ENCODE measurements around the gene IFITM2. TPM values are rescaled to one million over a fixed set of nuclear protein-coding genes. Genes with fewer than 3 reads are reported as not detected.
"Not testable (repeated sequence)": the region's sequence is repeated elsewhere in the genome, so short reads cannot be mapped to it uniquely, and the experiment has no call there.

IFITM2 gene
- total RNA-seq, 1 donor from 2014 or later, result 39.9 TPM

GRCh38 chr11:328012-328411 lies 20.4 kb downstream of the IFITM2 start:
- DNase-seq (ENCODE audit: low read depth), result no peak
- no peak for TF ChIP-seq CTCF (IDR thresholded peaks at IDR 0.05; ENCODE audit: insufficient read depth, low read length, poor library complexity, severe bottlenecking)
- H3K36me3 ChIP-seq (ENCODE audit: control insufficient read depth, insufficient read depth, low read length), result no peaks in the 10 kb centered on the region
- no peaks in the 10 kb centered on the region for H3K27me3 ChIP-seq (ENCODE audit: control insufficient read depth, insufficient read depth, low read length)
- H3K4me3 ChIP-seq (ENCODE audit: low read depth, low read length), result no peak overlapping the region

- not testable (repeated sequence) for H3K27me3 ChIP-seq (ENCODE audit: control insufficient read depth, insufficient read depth, low read length); H3K4me3 ChIP-seq (ENCODE audit: low read depth, low read length); H3K36me3 ChIP-seq (ENCODE audit: control insufficient read depth, insufficient read depth, low read length); DNase-seq (ENCODE audit: low read depth)
Measured at GRCh38 chr11:328516-329100, 21.0 kb downstream of the IFITM2 start.

GRCh38 chr11:329886-330253 lies 22.3 kb downstream of the IFITM2 start:
- no peaks in the 10 kb centered on the region for H3K36me3 ChIP-seq (ENCODE audit: control insufficient read depth, insufficient read depth, low read length)
- H3K4me3 ChIP-seq (ENCODE audit: low read depth, low read length), result no peak overlapping the region
- no peak for DNase-seq (ENCODE audit: low read depth)
- no peak for TF ChIP-seq CTCF (IDR thresholded peaks at IDR 0.05; ENCODE audit: insufficient read depth, low read length, poor library complexity, severe bottlenecking)
- H3K27me3 ChIP-seq (ENCODE audit: control insufficient read depth, insufficient read depth, low read length), result no peaks in the 10 kb centered on the region

GRCh38 chr11:330307-330693 lies 22.7 kb downstream of the IFITM2 start:
- no peak overlapping the region for H3K4me3 ChIP-seq (ENCODE audit: low read depth, low read length)
- no peaks in the 10 kb centered on the region for H3K36me3 ChIP-seq (ENCODE audit: control insufficient read depth, insufficient read depth, low read length)
- no peaks in the 10 kb centered on the region for H3K27me3 ChIP-seq (ENCODE audit: control insufficient read depth, insufficient read depth, low read length)
- DNase-seq (ENCODE audit: low read depth), result no peak
- no peak for TF ChIP-seq CTCF (IDR thresholded peaks at IDR 0.05; ENCODE audit: insufficient read depth, low read length, poor library complexity, severe bottlenecking)

- TF ChIP-seq CTCF (IDR thresholded peaks at IDR 0.05; ENCODE audit: insufficient read depth, low read length, poor library complexity, severe bottlenecking), result no peak
- Histone ChIP-seq H3K36me3 (ENCODE audit: control insufficient read depth, insufficient read depth, low read length) (no peaks in the 10 kb centered on the region), H3K27me3 (ENCODE audit: control insufficient read depth, insufficient read depth, low read length) (no peaks in the 10 kb centered on the region), H3K4me3 (ENCODE audit: low read depth, low read length) (no peak overlapping the region)
- no peak for DNase-seq (ENCODE audit: low read depth)
Measured at GRCh38 chr11:330694-331357, 23.2 kb downstream of the IFITM2 start.

- no peak for TF ChIP-seq CTCF (IDR thresholded peaks at IDR 0.05; ENCODE audit: insufficient read depth, low read length, poor library complexity, severe bottlenecking)
- no peak for DNase-seq (ENCODE audit: low read depth)
- Histone ChIP-seq H3K36me3 (ENCODE audit: control insufficient read depth, insufficient read depth, low read length) (no peaks in the 10 kb centered on the region), H3K4me3 (ENCODE audit: low read depth, low read length) (no peak overlapping the region), H3K27me3 (ENCODE audit: control insufficient read depth, insufficient read depth, low read length) (no peaks in the 10 kb centered on the region)
Measured at GRCh38 chr11:331358-332060, 23.9 kb downstream of the IFITM2 start.

Data from kidney epithelial cell (primary cell).